HG02571 (cell line): ENCODE measurements around the gene OR2T4.

Experiments used
- ATAC-seq: cut with Tn5 transposase; IDR thresholded peaks from one replicate; pipeline ENCODE4 v1.9.1; 2021; ENCODE audit warnings: mild to moderate bottlenecking, moderate library complexity; ENCODE audit not compliant: unreplicated experiment

OR2T4 gene, protein sequence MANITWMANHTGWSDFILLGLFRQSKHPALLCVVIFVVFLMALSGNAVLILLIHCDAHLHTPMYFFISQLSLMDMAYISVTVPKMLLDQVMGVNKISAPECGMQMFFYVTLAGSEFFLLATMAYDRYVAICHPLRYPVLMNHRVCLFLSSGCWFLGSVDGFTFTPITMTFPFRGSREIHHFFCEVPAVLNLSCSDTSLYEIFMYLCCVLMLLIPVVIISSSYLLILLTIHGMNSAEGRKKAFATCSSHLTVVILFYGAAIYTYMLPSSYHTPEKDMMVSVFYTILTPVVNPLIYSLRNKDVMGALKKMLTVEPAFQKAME

DNA sequence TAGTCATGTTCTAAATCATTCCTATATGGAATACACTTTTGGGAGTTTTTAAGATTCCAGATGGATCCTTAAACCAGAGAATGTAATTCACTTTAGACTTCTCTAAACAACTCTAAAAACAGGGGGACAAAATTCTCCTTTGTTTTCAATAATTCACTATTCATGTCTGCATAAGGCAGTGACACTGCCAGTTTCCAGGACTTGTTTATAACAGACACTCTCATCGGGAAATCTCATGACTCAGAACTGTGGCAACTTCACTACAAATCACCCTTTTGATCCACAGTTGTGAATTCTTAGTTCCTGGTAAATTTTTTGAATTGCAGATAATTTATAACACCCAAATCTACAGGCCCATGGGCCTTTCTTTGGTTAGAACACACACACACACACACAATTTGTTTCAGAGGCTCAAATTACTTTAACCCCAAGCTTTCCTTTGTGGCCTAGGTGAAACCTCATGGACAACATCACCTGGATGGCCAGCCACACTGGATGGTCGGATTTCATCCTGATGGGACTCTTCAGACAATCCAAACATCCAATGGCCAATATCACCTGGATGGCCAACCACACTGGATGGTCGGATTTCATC lies at the start of gene OR2T4:
OR2T4 (plus strand) TSS at position 545 of the 595 bp plus-strand sequence; CDS start at position 545, 0 bp downstream.
- ATAC-seq: no peak

DNA sequence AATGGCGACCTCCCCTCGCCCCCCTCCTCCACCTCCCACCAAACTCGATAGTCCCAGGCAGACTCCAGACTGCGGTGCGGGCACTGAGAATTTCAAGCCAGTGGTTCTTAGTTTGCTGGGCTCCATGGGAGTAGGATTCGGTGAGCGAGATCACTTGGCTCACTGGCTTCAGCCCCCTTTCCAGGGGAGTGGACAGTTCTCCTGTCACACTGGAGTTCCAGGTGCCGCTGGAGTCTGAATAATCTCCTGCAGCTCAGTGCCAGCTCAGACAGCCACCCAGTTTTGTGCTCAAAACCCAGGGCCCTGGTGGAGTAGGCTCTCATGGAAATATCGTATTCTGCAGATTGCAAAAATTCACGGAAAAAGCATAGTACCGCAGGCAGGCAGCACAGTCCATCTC lies 44.7 kb upstream of the OR2T4 start:
- no peak for ATAC-seq

DNA sequence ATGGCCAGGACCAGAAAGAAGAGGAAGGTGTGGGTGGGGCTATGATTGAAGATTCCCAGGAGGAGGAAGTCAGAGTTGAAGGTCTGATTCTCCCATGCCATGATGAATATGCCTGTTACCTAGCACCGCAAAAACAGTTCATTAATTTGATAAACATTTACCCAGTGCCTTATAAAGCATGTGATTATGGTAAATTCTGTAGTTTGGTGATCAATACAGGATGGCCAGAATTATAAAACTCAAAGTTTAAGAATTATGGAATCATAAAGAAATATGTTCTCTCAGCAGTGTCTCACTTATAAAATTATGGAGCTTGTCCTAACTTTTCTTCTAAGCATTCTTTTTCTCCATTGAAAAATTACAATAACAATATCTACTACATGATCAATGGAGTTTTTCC lies 37.0 kb upstream of the OR2T4 start, which contains the start of gene OR2M7:
OR2M7 (minus strand) TSS at position 101 of the 400 bp plus-strand sequence; CDS start at position 101, 0 bp downstream.
- no peak for ATAC-seq

DNA sequence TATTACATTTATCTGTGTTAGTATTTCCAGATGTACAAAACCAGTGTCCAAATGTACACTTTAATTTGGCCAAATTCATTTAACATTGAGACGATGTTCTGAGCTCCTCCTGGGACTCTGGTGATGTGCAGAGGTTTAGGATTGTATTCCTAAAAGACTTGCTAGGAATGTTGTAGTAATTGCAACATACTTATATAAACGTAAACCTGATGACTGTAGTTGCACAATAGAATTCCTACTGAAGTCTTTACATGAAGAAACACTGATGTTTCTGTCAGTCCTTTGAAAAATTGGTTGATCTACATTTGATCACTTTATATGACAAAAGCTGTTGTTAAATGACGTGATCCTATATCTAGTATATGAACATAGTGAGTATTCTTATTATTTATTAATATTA lies 18.0 kb upstream of the OR2T4 start:
- ATAC-seq: no peak

DNA sequence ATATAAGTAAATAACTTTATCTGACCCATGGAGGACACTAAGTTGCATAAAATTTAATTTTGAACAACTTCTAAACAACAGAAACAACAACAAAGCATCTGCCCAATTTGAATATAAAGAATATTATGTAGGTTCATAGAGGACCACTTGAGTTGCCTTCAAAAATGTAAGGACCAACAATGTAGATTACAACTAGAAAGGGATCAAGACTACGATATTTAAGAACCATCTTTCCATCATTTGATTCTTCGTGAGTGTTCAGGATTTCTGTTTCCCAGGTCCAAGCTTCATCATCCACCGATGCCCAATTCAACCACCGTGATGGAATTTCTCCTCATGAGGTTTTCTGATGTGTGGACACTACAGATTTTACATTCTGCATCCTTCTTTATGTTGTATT lies 13.0 kb upstream of the OR2T4 start, which contains the start of gene OR14C36:
OR14C36 (plus strand) TSS at position 301 of the 400 bp plus-strand sequence; CDS start at position 301, 0 bp downstream.
- ATAC-seq: no peak

DNA sequence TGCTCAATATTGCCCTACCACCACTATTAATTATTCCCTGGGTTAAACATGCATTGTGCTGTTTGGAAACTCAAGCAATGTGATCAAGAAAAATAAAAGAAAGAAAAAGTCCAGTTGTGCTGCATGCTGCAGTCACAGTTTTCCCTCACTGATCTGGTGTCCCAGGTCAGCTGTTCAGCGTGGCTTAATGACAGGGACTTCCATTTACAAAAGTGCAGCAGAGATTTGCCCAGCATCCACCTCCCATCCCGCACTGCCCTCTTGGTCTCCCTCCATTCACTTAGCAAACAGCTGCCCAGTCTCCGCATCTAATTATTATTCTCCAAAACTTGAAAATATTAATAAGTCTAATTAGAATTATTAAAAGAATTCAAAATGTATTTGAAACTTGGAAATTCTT lies 2.0 kb upstream of the OR2T4 start:
- no peak for ATAC-seq

DNA sequence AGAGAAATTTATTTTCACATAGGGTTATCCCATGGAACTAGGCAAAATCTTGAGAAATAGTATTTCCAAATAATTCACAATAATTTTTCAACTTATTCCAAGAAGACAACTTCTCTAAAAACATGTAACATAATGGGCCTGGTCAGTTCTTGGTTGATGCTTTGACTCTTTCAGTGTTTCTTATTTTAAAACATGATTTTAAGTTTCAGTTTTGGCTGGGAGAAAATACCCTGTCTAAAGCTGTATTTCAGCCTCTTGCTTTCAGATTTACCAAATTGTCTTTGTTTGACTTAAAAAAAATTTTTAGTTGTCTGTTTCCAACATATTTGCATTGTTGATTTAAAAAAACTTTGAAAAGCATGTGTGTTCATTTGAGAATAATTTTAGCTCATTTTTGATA lies 5.1 kb downstream of the OR2T4 start:
- ATAC-seq: no peak

DNA sequence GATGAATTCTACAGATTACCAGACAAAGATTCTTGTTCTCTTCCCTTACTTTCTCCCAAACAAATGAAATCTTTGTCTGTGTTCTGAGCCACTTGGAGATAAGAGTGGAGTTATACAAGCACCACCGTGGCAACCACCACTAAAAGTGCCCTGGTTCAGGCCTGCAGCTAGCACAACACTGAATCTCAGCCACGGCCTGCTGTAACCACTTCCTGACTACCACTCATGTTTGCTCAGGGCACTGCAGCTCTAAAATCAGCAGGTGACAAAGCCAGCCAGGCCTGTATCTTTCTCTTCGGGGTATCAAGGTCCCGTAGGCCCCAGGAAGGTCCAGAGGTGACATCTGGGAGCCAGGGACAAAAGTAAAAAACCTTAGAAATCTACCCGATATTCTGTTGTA lies 10.9 kb downstream of the OR2T4 start:
- no peak for ATAC-seq

DNA sequence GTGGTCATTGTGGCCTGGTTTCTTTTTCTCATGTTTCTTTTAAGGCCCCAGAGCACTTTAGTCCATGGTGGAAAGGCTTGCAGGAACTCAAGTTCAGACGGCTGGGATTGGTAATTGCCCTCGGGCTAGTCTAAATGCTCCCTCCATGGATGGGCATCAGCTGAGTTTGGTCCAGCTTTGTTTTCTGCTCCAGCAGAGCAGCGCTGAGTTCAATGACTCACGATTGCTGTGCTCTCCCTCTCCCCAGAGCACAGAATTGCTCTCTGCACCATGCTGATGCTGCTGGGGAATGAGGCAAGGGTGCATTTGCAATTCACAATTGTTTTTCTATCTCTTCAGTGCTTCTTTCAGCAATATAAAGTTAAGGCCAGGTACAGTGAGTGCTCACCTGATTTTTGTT lies 12.3 kb downstream of the OR2T4 start:
- no peak for ATAC-seq

DNA sequence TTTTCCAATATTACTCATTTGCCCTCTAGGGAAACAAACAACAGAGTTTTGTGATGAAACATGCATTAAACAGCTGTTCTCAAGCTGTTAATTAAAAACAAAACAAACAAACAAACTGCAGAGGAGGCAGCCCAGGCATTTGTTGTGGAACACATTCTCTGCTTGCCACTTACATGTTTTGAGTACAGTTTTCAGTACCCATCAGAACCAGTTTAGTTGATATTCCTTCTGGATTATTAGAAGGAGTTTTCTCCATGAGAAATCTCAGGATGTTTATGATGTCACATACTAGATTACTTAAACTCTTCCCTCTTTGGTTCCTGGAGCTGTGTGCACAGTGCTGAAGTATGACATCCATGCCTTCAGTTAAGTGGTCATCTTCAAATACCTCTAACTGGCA lies 14.0 kb downstream of the OR2T4 start, which contains the start of gene OR2T6:
OR2T6 (plus strand) TSS at position 301 of the 400 bp plus-strand sequence. CDS start 11,863 bp downstream, outside the sequence.
- ATAC-seq: no peak

DNA sequence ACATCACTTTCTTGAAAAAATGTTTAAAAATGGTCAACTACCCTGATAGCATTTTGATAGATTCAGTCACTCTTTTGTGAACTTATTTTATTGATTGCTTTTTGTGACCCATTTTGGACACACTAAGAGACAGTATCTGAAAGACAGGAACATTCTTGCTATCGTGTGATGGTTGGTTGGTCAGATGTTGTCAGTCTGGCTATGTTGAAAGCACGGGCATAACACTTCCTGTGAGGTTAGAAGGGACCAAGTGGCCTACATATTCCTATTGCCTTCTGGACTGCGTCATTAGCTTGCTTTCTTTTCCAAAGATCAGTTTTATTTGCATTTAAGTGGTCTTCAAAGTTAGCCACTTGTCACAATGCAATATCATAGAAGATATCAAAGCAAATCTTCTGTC lies 15.5 kb downstream of the OR2T4 start:
- ATAC-seq: no peak

DNA sequence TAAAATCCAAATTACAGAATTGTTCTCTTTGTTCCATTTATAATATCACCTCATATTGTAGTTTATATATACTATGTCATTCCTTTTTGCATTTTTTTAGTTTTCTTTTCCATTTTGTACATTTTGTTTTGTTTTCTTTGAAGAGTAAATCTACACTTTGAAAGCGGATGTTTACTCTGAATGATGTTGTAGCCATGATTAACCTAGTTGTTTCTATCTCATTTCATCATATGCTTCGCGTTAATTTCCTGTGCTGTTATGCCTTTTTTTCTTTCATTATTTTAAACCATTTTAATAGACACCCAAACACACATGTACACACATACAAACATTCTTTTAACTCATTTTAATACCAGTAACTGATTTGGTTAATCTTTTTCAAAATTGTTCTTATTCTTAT lies 19.4 kb downstream of the OR2T4 start:
- ATAC-seq: no peak

DNA sequence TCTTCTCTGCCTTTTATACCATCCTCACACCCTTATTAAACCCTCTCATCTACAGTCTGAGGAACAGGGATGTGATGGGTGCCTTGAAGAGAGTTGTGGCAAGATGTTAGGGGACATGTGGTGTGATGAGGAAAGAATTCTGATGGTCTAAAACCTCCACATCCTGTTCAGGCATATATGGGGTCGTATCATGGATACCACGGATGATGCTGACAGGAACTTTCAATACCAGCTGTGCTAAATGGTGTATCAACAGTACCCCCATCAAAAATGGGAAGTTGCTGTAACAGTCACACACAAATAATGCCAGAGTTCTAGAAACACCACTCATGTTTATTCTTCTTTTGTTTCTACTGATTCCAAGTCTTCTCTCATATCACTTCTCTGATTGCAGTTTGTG lies 27.0 kb downstream of the OR2T4 start:
- ATAC-seq: no peak

DNA sequence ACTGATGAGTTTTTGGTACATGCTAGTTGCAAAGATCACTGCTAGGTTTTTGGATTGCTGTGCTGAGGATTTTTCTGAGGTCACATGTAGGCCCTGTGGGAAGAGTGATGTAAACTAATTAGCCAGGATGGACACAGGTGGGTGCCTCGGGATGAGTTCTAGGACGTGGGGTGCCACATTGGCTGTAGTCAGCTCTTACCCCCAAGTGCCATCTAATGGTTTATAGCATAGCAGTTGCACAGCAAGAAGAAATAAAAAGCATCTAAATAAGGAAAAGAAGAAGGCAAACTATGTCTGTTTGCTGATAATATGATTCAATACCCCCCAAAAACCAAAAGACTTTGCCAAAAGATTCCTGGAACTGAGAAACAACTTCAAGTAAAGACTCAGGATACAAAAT lies 31.6 kb downstream of the OR2T4 start:
- ATAC-seq: no peak

DNA sequence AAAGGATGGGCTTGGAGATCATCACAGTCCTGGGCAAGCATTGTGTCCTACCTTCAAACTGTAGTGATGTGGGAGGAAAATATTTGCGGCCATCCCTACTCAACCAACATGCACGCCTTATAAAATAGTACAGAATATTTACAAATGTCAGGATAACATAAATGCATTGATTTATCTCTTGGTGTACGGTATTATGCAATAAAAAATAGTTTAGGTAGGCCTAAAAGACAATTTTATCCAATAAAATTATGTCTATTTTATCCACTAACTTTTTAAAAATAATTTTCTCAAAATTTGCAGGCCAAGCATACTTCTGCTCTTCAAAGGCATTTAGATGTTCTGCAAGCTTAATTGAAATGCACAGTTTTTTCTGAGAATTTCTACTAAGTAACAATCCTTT lies 41.3 kb downstream of the OR2T4 start, which contains the start of gene OR2T1:
OR2T1 (plus strand) TSS at position 301 of the 400 bp plus-strand sequence. CDS start 3,100 bp downstream, outside the sequence.
- no peak for ATAC-seq

DNA sequence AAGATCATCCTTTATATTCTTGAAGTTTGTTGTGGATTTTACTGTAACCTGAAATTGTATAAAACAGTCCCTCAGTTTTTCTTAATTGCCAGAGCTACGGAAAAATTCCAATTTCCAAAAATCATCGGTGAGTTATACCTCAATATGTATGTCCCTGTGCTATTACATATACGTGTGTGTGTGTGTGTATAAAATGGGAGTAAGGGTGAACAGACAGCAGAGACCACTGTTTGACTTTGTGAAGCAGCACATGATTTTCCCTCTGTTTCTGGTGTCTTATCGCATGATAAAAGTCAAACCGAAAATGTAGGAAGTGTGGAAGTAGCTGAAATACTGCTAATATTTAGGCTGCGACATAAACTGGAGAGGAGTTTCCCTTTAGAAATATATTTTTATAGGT lies 42.6 kb downstream of the OR2T4 start:
- ATAC-seq: no peak

DNA sequence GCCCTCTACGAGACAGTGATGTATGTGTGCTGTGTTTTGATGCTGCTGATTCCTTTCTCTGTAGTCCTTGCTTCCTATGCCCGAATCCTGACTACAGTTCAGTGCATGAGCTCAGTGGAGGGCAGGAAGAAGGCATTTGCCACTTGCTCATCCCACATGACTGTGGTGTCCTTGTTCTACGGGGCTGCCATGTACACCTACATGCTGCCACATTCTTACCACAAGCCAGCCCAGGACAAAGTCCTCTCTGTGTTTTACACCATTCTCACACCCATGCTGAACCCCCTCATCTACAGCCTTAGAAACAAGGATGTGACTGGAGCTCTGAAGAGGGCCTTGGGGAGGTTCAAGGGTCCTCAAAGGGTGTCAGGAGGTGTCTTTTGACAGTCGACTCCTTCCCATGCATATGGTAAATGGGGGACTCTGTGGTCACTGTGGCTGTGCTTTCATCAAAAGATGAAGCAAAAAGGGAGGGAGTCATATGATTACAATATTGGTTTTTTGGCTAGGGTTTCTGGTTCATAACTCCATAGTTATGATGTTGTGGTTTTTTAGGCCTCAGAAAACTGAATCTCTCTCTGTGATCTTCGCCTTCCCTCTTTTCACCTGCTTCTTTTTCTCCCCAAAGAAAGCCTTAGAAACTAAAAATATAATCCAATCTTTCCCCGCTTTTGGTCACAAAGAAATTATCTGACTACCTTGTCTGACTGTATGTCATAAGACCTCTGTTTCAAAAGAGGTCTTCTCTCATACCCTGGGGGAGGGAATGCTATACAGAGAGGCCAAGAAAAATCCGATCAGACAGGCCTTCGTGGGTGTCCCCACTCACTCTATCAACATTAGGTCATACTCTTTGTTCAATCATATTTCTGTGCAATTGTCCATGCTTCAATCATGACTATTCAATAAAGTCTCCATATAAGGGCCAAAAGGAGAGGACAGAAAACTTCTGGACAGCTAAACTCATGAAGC lies 45.5 kb downstream of the OR2T4 start:
- no peak for ATAC-seq
